ENCODE data around the gene POC1A. TPM values are rescaled to one million over a fixed set of nuclear protein-coding genes. Genes with fewer than 3 reads are reported as not detected.
A peak's percentile ranks its signal among the peaks of the same experiment; 100 is the strongest.

The POC1A gene
- total and polyA plus RNA-seq, 10 donors: 1.6 to 4.4 (median 2.9) TPM

GRCh38 chr3:52087731-52088130 is 66.5 kb downstream of the POC1A start:
- 92 to 98% (median 96%) methylated on average over 3 of the region's 3 CpGs for WGBS, 5 donors
- H3K27ac ChIP-seq: peak overlapping the region in 7 of 8 donors; percentile 29 to 59 (median 56)

GRCh38 chr3:52086976-52087663 is 67.1 kb downstream of the POC1A start:
- H3K9me3 ChIP-seq: no peaks in the 10 kb centered on the region
- H3K27ac ChIP-seq: peak overlapping the region in 6 of 8 donors; percentile 0 to 59 (median 42)
- H3K4me3 ChIP-seq: no peak overlapping the region
- no peaks in the 10 kb centered on the region for H3K36me3 ChIP-seq
- DNase-seq: peak; percentile 58
- no peaks in the 10 kb centered on the region for H3K27me3 ChIP-seq (replicated peaks in 1 of 7)
- WGBS, 5 donors: 64 to 71% (median 68%) methylated on average over 8 of the region's 8 CpGs
- peaks cover 0 to 37% (median 25%) of the 10 kb centered on the region in 6 donors for H3K4me1 ChIP-seq
- intact Hi-C loops (cut with DNase I; ENCODE audit: low total_unique reads): no loop called here
- TF ChIP-seq POLR2AphosphoS5 (IDR thresholded peaks at IDR 0.05) (no peak), CTCF (IDR thresholded peaks at IDR 0.05 in 8 of 11, conservative IDR thresholded peaks at IDR 0.05 in 3 of 11) (no peak), POLR2A (IDR thresholded peaks at IDR 0.05) (no peak)

More at GRCh38 chr3:52087731-52088130, 66.5 kb downstream of the POC1A start:
- TF ChIP-seq POLR2AphosphoS5 (IDR thresholded peaks at IDR 0.05): no peak
- no peak for TF ChIP-seq CTCF (IDR thresholded peaks at IDR 0.05 in 8 of 11, conservative IDR thresholded peaks at IDR 0.05 in 3 of 11)
- TF ChIP-seq POLR2A (IDR thresholded peaks at IDR 0.05): no peak
- H3K9me3 ChIP-seq: no peaks in the 10 kb centered on the region
- no peaks in the 10 kb centered on the region for H3K27me3 ChIP-seq (replicated peaks in 1 of 7)
- intact Hi-C loops (cut with DNase I; ENCODE audit: low total_unique reads): no loop called here
- peaks cover 0 to 37% (median 25%) of the 10 kb centered on the region in 6 donors for H3K4me1 ChIP-seq
- H3K36me3 ChIP-seq: no peaks in the 10 kb centered on the region
- H3K4me3 ChIP-seq: no peak overlapping the region
- DNase-seq: peak; percentile 38

GRCh38 chr3:52086461-52086860 is 67.8 kb downstream of the POC1A start:
- no peak for TF ChIP-seq CTCF (IDR thresholded peaks at IDR 0.05 in 8 of 11, conservative IDR thresholded peaks at IDR 0.05 in 3 of 11)
- no peak for TF ChIP-seq POLR2A (IDR thresholded peaks at IDR 0.05)
- H3K4me1 ChIP-seq: peaks cover 0 to 39% (median 25%) of the 10 kb centered on the region in 6 donors
- no peaks in the 10 kb centered on the region for H3K27me3 ChIP-seq (replicated peaks in 1 of 7)
- intact Hi-C loops (cut with DNase I; ENCODE audit: low total_unique reads): no loop called here
- no peaks in the 10 kb centered on the region for H3K36me3 ChIP-seq
- peak overlapping the region in 2 of 8 donors; percentile 0 to 27 for H3K27ac ChIP-seq
- H3K9me3 ChIP-seq: no peaks in the 10 kb centered on the region
- H3K4me3 ChIP-seq: no peak overlapping the region
- 84 to 93% (median 89%) methylated on average over 5 to 6 of the region's 6 CpGs for WGBS, 5 donors
- peak; percentile 38 for DNase-seq

- no peak overlapping the region for H3K27ac ChIP-seq
- peaks cover 0 to 46% (median 25%) of the 10 kb centered on the region in 6 donors for H3K4me1 ChIP-seq
- peak; percentile 51 for DNase-seq
- WGBS, 5 donors: 62 to 70% (median 67%) methylated on average over 10 of the region's 10 CpGs
- intact Hi-C loops (cut with DNase I; ENCODE audit: low total_unique reads): no loop called here
- no peak for TF ChIP-seq POLR2A (IDR thresholded peaks at IDR 0.05)
- no peak for TF ChIP-seq CTCF (IDR thresholded peaks at IDR 0.05 in 8 of 11, conservative IDR thresholded peaks at IDR 0.05 in 3 of 11)
- TF ChIP-seq POLR2AphosphoS5 (IDR thresholded peaks at IDR 0.05): no peak
- no peaks in the 10 kb centered on the region for H3K36me3 ChIP-seq
- no peak overlapping the region for H3K4me3 ChIP-seq
- no peaks in the 10 kb centered on the region for H3K27me3 ChIP-seq (replicated peaks in 1 of 7)
- no peaks in the 10 kb centered on the region for H3K9me3 ChIP-seq
Observed at GRCh38 chr3:52085681-52086282, 68.4 kb downstream of the POC1A start.
